HG02623 (cell line): Measurements from ENCODE around the gene PLAAT4.
A peak's percentile ranks its signal among the peaks of the same experiment; 100 is the strongest.
"Not testable (repeated sequence)": the region's sequence is repeated elsewhere in the genome, so short reads cannot be mapped to it uniquely, and the experiment has no call there.

Experiments used
- ATAC-seq: cut with Tn5 transposase; IDR thresholded peaks from one replicate; pipeline ENCODE4 v1.9.1; 2021; ENCODE audit warnings: moderate library complexity; ENCODE audit not compliant: unreplicated experiment

The PLAAT4 gene

DNA sequence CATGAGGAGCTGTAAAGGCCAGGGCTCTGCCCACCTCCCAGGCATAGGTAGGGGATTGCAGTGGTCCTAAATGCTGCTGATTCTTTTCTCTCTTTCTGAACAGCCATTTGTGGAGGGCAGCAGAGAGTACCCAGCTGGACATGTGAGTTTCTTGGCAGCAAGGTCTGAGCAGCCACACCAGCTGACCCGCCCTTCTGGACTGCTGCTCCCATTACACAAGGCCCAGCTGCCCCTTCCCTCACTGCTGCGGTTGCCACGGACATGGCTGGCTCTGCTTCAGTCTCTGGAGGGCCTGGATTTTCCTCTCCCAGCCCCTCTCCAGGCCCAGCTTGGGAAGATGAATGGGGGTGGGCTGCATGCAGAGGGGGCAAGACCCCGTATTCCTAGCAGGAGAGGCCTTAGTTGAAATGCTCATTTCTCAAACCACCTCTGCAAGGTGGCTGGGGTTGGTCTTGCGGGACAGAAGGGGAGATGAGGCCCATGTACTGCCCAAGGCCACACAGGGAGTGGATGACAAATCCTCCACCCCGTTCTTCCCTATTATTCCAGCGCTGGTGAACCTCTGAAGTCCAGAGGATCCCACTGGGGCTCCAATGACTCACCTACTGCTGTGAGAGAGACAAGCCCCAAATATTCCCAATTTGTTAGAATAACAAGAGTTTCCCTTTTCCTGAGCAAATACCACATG lies 26.1 kb upstream of the PLAAT4 start:
- no peak for ATAC-seq

DNA sequence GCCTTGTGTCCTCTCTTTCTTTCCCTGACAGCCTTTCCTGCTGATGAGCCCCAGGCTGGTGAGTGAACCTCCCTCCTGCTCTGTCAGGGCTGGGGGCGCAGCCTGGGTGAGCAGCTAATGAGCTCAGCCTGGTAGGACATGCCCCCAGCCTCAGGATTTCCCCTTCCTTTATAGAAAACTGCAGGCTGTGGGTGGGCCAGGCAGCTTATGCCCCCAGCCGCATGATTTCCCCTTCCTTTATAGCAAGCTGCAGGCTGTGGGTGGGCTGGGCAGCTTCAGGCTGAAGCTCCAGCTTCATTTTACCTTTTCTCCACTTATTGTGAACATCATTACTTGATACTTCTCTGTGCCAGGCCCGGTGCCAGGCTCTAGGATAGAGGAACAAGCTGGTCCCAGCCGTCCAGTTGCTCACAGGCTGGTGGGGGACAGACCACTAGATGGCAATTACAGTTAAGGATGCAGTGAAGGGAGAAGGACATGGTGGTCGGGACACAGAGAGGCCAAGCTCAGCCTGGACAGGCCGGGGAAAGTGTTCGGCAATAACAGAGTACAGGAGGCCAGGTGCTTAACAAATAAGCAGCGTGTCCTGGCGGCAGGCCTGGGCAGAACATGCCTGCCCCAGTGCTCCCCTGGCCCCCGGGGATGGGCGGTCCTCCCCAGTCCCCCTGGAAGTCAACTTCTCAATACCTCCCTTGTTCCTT lies 25.4 kb upstream of the PLAAT4 start:
- no peak for ATAC-seq

DNA sequence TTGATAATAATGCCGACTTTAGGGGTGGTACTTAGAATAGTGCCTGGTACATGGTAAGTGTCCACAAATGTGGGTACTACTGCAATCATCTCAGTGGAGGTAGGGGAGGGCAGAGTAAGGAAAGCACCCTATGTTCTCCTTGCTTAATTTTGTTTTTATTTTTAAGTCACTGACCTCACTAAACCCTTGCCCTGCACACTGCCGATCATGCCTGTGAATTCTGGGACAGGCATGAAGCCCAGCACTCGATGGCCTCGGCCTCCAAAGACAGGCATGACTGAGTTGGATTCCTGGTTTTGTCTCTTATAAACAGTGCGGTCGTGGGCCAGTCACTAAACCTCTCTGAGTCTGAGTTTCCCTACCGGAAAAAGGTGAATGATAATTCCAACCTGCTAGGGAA lies 23.8 kb upstream of the PLAAT4 start:
- no peak for ATAC-seq

DNA sequence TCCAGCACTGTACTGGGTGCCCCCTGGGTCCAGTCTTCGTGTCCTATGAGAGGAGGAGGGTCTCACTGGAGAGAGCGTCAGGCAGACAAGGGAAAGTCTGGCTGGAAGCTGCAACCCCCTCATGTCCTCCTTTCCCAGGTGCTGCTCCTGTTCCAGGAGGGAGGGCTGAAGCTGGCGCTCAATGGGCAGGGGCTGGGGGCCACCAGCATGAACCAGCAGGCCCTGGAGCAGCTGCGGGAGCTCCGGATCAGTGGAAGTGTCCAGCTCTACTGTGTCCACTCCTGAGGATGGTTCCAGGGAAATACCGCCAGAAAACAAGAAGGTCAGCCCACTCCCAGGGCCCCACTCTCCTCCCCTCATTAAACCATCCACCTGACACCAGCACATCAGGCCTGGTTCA lies 20.5 kb upstream of the PLAAT4 start:
- no peak for ATAC-seq

DNA sequence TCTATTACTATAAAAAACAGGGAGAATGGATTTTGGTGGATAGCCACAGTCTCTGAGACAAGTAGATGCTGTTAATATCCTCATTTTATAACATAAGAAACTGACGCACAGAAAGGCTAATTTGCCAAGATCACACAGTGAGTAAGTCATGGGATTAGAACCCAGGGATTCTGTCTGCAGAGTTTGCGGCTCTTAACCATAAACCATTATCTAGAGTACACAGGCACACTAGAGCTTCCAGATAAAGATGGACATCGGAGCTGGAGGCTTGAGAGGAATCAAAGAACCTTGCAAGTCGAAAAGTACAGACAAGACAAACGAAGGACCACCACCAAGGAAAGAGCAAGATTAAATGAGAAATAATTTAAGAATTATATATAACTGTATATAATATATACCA lies 19.5 kb upstream of the PLAAT4 start:
- ATAC-seq, result no peak

DNA sequence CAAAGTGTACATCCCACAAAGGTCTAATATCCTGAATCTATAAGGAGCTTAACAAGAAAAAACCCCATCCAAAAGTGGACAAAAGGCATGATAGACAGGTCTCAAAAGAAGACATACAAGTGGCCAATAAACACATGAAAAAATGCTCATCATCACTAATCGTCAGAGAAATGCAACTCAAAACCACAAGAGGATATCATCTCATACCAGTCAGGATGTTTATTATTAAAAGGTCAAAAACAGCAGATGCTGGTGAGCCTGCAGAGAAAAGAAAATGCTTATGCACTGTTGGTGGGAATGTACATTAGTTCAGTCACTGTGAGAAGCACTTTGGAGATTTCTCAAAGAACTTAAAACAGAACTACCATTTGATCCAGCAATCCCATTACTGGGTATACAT lies 18.1 kb upstream of the PLAAT4 start:
- no peak for ATAC-seq

DNA sequence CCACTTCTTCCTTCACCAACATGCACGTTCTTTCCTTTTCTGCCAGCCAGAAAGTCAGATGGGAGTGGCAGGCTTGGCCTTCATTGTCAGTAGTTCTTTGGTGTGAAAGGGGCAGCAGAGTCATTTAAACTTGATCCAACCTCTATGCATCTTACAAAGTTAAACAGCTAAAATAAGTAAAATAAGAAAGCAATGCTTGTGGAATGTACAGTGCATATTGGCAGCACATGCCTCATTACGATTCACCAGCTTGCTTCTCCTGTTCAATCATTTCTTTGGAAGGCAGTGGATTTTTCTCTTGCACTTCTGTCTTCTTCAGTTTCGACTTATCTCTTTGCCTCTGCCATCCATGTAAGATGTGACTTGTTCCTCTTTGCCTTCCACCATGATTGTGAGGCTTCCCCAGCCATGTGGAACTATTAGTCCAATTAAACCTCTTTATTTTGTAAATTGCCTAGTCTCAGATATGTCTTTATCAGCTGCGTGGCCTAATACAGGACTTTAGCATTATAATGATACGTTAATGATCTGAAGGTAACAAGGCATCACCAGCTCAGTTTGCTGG lies 15.9 kb upstream of the PLAAT4 start:
- ATAC-seq, result no peak

DNA sequence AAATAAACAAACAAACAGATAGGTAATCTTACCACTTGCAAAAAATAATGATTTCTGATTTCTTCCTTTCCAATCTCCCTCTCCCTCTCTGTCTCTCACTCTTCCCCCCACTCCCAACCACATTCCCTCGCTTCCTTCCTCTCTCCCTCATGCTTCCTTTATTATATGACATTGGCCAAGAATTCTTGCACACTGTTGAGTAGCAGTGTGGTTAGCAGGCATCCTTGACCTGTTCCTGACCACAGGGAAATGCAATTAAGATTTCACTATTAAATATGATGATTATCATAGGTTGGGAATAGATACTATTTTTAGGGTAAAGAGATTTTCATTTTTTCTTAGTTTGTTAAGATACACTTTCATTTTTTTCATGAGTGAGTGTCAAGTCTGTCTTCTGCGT lies 14.7 kb upstream of the PLAAT4 start:
- no peak for ATAC-seq

DNA sequence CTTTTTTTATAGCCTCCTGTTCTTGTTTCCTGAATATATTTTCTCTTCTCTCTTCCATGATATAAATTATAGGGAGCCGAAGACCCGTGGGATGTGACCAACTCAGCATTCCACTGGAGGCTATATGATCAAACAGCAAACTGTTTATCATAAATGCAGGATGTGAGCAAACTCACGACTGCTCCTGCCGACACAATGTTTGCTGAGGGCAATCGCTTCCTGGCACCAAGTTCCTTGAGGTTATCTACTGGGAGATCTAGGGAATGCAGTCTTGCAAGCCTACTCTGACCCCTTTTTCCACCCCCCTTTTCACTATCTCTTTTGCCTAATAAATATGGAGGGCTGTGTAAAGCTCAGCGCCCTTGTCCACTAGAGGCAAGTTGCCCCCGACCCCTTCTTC lies 13.5 kb upstream of the PLAAT4 start:
- no peak for ATAC-seq

DNA sequence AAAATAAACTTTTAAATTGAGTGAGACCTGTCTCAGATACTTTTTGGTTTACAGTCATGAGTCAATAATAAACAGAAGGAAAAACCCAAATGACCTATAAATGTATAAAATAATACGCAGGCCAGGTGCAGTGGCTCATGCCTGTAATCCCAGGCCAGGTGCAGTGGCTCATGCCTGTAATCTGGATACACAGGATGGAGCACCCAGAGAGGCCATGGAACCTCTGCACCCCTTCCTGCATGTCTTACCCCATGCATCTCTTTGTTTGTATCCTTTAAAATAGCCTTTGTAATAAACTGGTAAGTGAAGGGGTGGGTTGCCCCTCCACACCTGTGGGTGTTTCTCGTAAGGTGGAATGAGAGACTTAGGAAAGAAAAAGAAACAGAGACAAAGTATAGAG lies 8.9 kb upstream of the PLAAT4 start:
- ATAC-seq, result no peak

DNA sequence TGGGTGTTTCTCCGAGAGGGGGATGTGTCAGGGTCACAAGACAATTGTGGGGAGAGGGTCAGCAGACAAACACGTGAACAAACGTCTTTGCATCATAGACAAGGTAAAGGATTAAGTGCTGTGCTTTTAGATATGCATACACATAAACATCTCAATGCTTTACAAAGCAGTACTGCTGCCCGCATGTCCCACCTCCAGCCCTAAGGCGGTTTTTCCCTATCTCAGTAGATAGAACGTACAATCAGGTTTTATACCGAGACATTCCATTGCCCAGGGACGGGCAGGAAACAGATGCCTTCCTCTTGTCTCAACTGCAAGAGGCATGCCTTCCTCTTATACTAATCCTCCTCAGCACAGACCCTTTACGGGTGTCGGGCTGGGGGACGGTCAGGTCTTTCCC lies 8.5 kb upstream of the PLAAT4 start:
- not testable (repeated sequence) for ATAC-seq

DNA sequence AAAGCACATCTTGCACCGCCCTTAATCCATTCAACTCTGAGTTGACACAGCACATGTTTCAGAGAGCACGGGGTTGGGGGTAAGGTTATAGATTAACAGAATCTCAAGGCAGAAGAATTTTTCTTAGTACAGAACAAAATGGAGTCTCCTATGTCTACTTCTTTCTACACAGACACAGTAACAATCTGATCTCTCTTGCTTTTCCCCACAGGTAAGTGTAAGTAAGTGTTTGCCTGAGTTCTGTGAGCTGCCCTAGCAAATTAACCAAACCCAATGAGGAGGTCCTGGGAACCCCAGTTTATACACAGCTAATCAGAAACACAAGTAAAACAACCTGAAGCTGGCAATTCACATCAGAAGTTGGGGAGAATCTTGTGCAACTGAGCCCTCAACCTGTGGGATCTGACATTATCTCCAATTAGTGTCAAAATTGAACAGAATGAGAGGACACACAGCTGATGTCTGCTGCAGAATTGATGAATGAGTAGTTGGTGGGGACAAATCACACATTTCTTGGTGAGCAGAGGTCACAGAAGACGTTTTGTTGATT lies 7.8 kb upstream of the PLAAT4 start:
- not testable (repeated sequence) for ATAC-seq

DNA sequence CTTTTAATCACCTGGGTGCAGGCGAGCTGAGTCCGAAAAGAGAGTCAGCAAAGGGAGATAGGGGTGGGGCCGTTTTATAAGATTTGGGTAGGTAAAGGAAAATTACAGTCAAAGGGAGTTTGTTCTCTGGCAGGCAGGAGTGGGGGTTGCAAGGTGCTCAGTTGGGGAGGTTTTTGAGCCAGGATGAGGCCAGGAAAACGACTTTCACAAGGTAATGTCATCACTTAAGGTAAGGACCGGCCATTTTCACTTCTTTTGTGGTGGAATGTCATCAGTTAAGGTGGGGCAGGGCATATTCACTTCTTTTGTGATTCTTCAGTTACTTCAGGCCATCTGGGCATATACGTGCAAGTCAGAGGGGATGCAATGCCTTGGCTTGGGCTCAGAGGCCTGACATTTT lies 7.2 kb upstream of the PLAAT4 start:
- not testable (repeated sequence) for ATAC-seq

DNA sequence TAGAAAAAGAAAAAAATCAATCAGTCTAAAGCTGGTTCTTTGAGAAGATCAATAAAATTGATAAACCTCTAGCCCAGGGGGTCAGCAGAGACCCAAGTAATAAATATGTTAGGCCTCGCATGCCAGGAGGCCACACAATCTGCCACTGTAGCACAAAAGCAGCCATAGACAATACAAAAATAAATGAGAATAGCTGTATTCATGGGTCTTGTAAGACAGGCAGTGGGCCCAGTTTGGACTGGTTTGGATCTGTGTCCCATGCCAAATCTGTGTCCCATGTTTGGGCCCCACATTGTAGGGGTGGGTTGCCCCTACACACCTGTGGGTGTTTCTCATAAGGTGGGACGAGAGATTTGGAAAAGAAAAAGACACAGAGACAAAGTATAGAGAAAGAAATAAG lies 6.6 kb upstream of the PLAAT4 start:
- ATAC-seq, result no peak

DNA sequence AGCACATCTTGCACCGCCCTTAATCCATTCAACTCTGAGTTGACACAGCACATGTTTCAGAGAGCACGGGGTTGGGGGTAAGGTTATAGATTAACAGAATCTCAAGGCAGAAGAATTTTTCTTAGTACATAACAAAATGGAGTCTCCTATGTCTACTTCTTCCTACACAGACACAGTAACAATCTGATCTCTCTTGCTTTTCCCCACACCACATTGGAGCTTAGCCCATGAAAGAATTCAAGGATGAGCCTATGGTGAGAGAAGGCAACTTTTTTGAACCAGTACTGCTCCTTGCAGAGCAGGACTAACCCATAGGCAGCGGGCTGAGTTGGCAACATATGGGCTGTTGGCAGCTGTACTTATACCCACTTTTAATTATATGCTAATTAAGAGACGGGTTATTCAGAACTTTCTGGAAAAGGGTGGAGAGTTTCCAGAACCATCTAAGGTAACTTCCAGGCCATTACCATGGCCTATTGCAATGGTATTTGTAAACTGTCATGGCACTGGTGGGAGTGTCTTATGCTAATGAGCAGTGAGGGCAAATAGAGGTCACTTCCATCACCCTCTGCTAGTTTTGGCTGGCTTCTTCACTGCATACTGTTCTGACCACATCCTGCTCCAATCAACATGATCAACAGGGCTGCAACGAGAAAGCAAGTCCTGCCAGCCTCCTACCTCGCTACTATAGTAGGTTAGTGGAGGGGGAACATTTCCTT lies 5.4 kb upstream of the PLAAT4 start:
- ATAC-seq, result peak; percentile 62

DNA sequence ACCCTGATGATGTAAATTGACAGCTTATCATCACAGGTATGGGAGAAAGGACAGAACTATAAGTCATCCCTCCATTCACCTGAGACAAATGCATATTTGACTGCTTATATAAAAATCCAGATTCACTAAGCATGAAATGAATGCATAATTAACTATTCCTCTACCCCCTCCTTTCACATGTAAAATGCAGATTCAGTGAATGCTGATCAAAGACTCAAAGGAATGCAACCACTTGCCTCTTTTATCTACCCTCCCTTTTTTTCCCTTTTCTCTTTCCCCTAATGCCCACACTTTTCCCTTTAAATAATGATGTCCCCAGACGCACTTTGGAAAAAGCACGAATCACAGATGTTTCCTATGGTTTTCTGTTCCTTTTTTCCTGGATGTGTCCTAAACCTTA lies 4.5 kb upstream of the PLAAT4 start:
- no peak for ATAC-seq

DNA sequence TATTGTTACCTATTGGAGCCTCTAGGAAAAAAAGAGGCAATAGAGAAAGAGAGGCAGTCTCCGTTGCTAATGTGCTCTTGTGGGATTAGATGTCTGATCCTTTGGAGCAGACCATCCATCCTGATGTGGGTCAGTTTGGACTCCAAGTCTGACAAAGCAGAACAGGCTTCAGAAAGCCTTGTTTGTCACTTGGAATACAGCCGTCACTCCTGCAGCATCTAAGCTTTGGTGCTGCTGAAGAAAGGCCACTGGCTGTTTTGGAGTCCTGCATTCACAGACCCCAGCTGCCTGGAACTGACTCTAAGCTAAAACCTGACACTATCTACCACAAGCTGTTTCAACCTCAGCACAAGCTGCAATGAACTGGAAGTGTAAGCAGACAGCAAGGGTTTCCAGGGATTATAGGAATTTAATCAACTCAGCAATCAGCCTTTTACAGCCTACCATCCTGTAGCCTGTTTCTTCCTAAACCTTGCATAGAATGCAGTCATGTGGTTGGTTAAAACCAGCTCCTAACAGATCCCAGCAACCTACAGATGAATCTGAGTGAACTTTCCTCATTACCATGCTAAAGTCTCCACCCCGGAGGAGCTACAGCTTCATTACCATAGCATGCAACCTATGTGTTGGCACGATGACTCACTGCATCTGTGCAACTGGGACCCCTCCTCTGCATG lies 3.7 kb upstream of the PLAAT4 start:
- no peak for ATAC-seq

DNA sequence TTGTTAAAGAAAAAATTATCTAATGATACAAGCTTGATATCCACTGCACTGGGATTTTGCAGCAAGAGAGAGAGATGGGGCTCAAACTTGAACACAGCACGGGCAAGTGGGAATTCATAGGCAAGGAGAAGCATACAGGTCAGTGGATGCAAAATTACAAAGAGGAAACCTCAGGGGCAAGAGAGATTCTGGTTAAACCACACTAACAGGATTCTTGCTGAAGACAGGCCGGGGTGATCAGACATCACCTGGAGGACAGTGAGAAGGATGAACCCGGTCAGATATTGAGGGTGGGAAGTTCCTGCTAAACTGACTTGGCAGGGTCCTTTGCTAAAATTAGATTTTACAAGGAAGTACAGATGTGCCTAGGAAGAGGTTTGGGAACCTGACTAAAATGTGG lies 2.5 kb upstream of the PLAAT4 start:
- no peak for ATAC-seq

DNA sequence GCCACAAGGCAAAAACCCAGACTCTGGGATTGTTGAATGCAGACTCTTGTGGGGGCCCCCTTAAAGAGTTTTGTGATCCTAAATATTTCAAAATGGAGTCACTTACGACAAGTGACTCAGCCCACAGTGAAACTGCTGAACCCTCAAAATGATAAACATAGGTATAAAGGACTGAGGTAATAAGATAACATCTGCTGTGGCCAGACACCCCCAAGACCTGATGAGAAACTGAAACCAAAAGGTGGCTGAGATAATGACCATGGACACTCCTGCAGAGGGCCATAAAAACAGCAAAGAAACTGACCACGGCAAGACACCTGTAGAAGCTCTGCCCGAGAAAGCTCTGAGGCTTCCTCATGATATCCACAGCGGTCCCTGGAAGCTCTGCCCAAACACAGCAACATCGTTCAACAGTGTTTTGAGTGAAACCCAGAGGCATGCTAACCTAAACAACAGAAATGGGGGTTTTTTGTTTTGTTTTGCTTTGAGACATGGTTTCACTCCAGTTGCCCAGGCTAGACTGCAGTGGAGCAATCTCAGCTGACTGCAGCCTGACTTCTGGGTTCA lies 1.6 kb upstream of the PLAAT4 start:
- no peak for ATAC-seq

DNA sequence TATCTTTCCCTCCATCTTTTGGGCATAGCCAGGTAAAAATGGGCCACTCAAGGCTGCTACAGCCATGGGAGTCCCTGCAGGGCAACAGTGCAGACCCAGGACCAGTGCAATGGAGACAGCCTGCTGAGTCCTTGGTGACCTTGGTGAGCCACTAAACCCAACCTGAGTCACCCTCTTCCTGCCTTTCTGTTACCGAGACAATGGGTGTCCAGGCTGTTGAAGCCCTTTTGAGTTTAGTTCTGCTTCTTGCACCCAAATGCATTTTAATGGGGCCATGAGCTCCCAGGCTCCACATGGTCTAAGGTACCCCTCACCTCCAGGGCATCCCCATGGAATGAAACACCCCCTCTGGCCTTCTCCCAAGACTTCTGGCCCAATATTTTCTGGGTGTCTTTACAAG lies 874 bp upstream of the PLAAT4 start:
- no peak for ATAC-seq
